Left colon (tissue), 2 donors: ENCODE data around the gene TPX2. TPM values are rescaled to one million over a fixed set of nuclear protein-coding genes. Genes with fewer than 3 reads are reported as not detected.

Experiments
- total RNA-seq, 2 donors: library from RNA; stranded (reverse); fragmentation: NEBNext Ultra II Directional; extraction: Animal tissue kit (Norgen Biotek cat#: 25700); gene quantifications; one replicate each; pipeline ENCODE4 v1.2.1, GENCODE V29; 2021
- donor health status: DM: no; HTN: no; CAD: no.
- donor health status: DM: yes; HTN: yes; CAD: no.

TPX2 gene
- total RNA-seq, 2 donors from 2014 or later: 7.4 to 15.8 TPM

Other genes starting within 250 kb of the TPX2 start
- gene HM13, start 224.8 kb upstream of the TPX2 start, total RNA-seq: 100 to 1,000 TPM; 122 to 135 TPM
- 100 to 1,000 TPM; 298 to 363 TPM for gene ID1, start 134.0 kb upstream of the TPX2 start, total RNA-seq
- under 1 TPM in 1 of 2 donors, not detected in 1; 0.67 TPM for gene COX4I2, start 101.4 kb upstream of the TPX2 start, total RNA-seq
- gene BCL2L1, start 16.4 kb upstream of the TPX2 start, total RNA-seq: 10 to 100 TPM; 84.8 to 89.0 TPM
- under 1 TPM in 1 of 2 donors, not detected in 1; 0.08 TPM for gene MYLK2, start 80.1 kb downstream of the TPX2 start, total RNA-seq
- gene FOXS1, start 106.3 kb downstream of the TPX2 start, total RNA-seq: under 1 TPM; 0.45 to 0.52 TPM
- under 1 TPM; 0.27 to 0.78 TPM for gene DUSP15, start 131.2 kb downstream of the TPX2 start, total RNA-seq
- under 1 TPM in 1 of 2 donors, not detected in 1; 0.14 TPM for gene TTLL9, start 131.3 kb downstream of the TPX2 start, total RNA-seq
- gene PDRG1, start 212.8 kb downstream of the TPX2 start, total RNA-seq: 1 to 10 TPM; 7.3 to 8.0 TPM
- gene XKR7, start 228.9 kb downstream of the TPX2 start, total RNA-seq: under 1 TPM; 0.06 to 0.11 TPM